Activated naive CD8-positive, alpha-beta T cell treated with anti-CD3 and anti-CD28 coated beads, Interleukin-2, amount 10 ng/mL, durations not matched to agents 7 days and 5 days (primary cell): Measurements from ENCODE around the gene CHRM4. TPM values are rescaled to one million over a fixed set of nuclear protein-coding genes. Genes with fewer than 3 reads are reported as not detected.

Experiments used
- ATAC-seq: fragments of 150-1000 bp; cut with Tn5 transposase; one replicate; pipeline ENCODE4 v1.10.0; 2021; ENCODE audit warnings: low read depth, moderate library complexity
- POLR2A ChIA-PET: fragments of 350-600 bp; sonication (Branson Sonifier 250); formaldehyde crosslinking; loops from one replicate; lab custom pipeline; 2021; ENCODE audit warnings: antibody characterized with exemption; lab: Charles Lee
- DNase-seq: peaks from one replicate; pipeline ENCODE4 v3.0.0; 2021
- H3K27ac Mint-ChIP-seq: one replicate; pipeline ENCODE4 v1.8.0; 2022; ENCODE audit warnings: mild to moderate bottlenecking, mixed read lengths
- H3K27me3 Mint-ChIP-seq: one replicate; pipeline ENCODE4 v1.8.0; 2022; ENCODE audit warnings: mild to moderate bottlenecking, moderate library complexity, mixed read lengths
- H3K36me3 Mint-ChIP-seq: one replicate; pipeline ENCODE4 v1.8.0; 2021; ENCODE audit warnings: mild to moderate bottlenecking, mixed read lengths
- H3K4me1 Mint-ChIP-seq: one replicate; pipeline ENCODE4 v1.8.0; 2021; ENCODE audit warnings: mixed read lengths
- H3K4me3 Mint-ChIP-seq: one replicate; pipeline ENCODE4 v1.8.0; 2022; ENCODE audit warnings: mild to moderate bottlenecking, moderate library complexity, mixed read lengths
- H3K9me3 Mint-ChIP-seq: one replicate; pipeline ENCODE4 v1.8.0; 2021; ENCODE audit warnings: mixed read lengths
- total RNA-seq, 2 experiments: library from RNA; stranded (reverse); gene quantifications; one replicate each; pipeline ENCODE4 v1.2.3, GENCODE V29; 2021

The CHRM4 gene
- total RNA-seq, 2 experiments from 2014 or later = 0.19 to 0.40 TPM

DNA sequence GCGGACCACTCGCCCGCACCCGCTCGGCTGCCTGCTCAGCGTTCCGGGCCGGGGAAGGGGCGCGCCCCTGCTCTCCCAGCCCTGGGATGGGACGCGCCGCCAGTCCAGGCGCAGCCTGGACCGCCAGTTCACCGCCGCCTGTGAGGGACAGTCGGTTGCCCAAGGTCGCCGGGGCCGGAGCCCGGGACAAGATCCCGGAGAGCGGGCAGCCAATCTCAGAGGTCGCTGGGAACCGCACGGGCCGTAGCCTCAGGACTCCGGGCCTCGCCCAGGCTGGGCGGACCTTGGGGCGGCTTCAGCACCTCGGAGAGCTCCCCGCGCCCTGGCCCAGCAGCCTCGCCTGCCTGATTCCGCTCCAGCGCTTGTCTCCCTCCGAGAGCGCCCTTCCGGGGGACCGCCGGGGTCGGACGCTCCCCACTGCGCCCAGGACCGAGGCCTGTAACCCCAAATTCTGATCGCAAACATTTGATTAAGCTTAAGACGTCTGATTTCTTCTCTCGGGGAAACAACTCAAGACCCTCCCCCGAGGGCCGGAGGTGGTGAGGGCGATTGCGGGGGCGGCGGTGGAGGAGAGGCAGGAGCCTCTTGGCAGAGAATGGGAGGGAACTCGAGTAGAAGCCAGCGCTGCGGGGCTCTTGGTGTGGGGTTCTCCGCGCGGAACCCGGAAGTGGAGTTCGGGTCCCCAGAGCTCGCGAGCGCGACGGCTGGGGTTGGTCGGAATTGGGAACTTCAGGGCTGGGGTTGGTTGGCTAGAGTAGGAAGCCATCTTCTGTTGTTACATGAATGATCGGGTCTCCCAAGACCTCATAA, 1.1 kb upstream of the CHRM4 start:
- Mint-ChIP-seq H3K4me3 (peak overlapping the region; percentile 77), H3K36me3 (peaks cover 2% of the 10 kb centered on the region), H3K27ac (peak overlapping the region; percentile 51), H3K9me3 (no peaks in the 10 kb centered on the region), H3K4me1 (peaks cover 18% of the 10 kb centered on the region), H3K27me3 (peaks cover 45% of the 10 kb centered on the region)
- DNase-seq = peak; percentile 92
- POLR2A ChIA-PET = interaction anchor here (1.0 kb wide), 1 partner anchor 31 kb away, joined by 3 read pairs; no protein-coding TSS in a partner anchor
- peak; percentile 87 for ATAC-seq

DNA sequence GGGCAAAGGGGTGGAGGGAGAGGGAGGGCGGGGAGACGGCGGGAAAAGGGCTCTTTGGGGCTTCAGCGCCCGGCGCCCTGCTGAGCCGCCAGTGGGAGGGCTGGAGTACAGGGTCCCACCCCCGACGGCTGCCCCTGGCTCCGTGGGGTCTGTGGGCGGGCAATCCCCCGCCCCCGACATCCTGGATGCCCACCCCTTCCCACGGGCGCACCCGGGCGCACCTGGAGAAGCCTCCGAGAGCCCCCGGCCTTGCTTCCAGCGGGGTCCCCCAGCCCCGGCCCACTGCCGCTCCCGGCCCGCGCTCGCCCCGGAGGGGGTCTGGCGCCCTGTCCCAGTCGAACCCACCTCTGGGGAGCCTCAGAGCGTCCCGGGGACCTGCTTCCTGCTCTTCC, 394 bp downstream of the CHRM4 start:
- no peaks in the 10 kb centered on the region for H3K9me3 Mint-ChIP-seq
- DNase-seq = no peak
- H3K4me3 Mint-ChIP-seq = no peak overlapping the region
- H3K4me1 Mint-ChIP-seq = peaks cover 21% of the 10 kb centered on the region
- H3K36me3 Mint-ChIP-seq = peaks cover 2% of the 10 kb centered on the region
- ATAC-seq = no peak
- H3K27ac Mint-ChIP-seq = no peak overlapping the region
- peaks cover 57% of the 10 kb centered on the region for H3K27me3 Mint-ChIP-seq
- POLR2A ChIA-PET = no interaction called here

DNA sequence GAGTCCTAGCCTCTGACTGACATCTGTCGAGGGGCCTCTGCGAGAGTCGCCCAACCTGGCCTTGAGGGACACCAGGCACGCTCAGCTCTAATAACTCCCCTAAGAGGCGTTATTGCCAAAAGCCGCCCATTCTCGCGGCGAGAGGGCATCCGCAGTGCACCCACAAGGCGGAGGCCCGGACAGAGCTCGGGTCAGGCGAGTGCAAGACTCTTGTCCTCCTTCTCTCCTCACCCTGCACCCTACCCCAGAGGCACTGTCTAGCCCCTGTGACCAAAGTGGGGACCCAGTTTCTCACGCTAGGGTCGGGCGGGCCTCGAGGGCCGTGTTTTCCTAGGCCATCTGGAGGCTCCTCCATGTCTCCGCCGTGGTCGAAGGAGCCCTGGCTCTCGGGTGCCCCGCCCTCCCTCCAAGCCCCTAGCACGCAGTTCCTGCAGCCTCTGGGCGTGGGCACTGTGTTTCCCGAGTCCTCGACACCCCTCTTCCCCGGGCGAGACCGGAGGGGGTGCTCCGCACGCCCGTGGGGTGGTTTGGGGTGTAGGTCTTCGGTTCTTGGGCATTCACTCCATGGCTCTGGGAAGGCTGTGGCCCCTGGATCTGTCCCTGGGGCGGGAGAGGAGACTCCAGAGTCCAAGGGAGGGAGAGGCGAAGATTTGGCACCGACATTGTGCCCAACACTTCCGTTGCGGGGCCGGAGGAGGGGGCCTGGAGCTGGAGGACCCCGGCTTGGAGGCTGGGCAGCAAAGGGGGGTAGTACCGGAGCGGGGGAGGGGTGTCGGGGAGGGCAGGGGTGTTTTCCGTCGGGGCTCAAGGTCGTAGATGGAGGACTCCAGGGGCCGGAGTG, 1.0 kb downstream of the CHRM4 start:
- POLR2A ChIA-PET = no interaction called here
- Mint-ChIP-seq H3K27me3 (peaks cover 58% of the 10 kb centered on the region), H3K9me3 (no peaks in the 10 kb centered on the region), H3K4me3 (peak overlapping the region; percentile 25), H3K36me3 (peaks cover 2% of the 10 kb centered on the region), H3K4me1 (peaks cover 21% of the 10 kb centered on the region), H3K27ac (no peak overlapping the region)
- DNase-seq (no peak), ATAC-seq (no peak)

DNA sequence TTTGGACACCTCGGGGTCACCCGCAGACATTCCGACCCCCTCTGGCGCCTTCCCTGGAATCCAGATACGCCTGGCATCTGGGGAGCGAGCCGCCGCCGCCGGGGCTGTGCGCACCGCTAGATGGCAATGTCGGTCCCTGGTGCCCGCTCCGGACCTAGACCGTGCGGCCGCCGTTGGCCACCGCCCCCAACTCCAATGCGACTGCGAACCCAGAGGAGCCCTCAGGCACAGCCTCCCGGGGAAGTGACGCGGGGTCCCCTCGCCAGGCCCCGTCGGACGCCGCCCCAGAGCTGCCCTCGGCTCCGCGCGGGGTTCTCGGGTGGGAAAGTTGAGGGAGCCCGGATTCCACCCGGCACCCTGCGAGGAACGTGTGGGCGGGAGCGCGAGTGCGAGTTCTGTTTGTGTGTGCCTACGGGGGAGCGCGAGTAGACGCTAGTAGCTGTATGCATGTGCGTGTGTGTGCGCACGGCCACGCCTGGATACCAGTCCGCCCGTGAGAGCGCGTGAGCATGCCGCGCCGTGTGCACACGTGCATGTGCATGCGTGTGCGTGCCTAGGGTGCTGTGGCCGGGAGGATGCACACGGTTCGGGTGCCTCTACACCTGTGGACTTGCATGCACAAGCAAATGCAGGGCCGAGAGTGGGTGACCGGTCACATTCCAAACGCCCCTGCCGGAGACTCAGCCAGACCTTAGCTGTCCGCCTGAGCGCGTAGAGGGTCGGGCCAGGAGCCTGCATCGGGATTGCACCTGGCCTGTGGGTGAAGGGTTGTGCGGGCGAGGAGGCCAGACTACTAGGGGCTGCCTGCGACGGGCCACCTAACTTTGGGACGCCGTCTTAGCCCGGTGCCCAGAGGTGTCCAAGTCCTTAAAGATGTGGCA, 1.9 kb downstream of the CHRM4 start:
- DNase-seq = peak; percentile 74
- H3K36me3 Mint-ChIP-seq = peaks cover 2% of the 10 kb centered on the region
- peaks cover 58% of the 10 kb centered on the region for H3K27me3 Mint-ChIP-seq
- no peak overlapping the region for H3K27ac Mint-ChIP-seq
- ATAC-seq = peak; percentile 26
- H3K4me1 Mint-ChIP-seq = peaks cover 21% of the 10 kb centered on the region
- H3K9me3 Mint-ChIP-seq = no peaks in the 10 kb centered on the region
- POLR2A ChIA-PET = interaction anchor here (0.5 kb wide), 1 partner anchor 1160 kb away, joined by 3 read pairs; no protein-coding TSS in a partner anchor
- peak overlapping the region; percentile 32 for H3K4me3 Mint-ChIP-seq

DNA sequence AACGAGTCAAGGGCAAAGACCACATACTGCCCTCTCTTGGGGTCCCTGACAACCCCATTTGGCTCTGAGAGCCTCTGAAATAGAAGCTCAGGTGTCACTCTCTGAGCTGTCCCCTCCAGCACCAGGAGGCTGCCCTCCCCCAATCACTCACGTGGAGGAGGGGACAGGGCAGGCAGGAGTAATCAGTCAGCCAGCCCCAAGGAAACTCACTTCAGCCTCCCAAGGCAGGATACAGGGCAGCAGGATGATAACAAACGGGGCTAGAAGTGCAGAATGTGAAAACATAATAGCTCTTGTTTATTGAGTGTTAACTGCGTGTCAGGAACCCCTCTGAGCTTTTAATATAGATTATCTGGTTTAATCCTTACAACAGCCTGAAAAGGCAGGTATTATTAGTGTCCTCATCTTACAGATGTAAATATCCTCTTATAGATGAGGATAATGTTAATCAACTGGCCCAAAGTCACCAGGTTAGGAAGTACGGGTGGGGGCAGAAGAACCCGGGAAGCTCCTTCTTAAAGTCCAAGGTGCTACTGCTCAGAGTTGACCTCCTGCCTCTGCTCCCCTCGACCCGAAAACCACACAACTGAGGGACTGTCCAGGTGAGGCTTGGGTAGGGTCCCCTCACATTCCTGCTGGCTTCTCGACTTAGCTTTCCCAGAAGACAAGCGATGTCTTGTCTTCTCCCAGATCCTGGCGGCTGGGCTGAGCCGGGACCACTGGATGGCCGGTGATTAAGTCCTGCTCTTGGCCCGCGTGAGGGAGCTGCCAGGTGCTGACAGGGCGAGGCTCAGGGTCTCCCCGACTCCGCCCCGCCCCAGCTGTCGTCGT, 2.7 kb downstream of the CHRM4 start:
- Mint-ChIP-seq H3K9me3 (no peaks in the 10 kb centered on the region), H3K27ac (no peak overlapping the region), H3K27me3 (peaks cover 56% of the 10 kb centered on the region), H3K4me1 (peaks cover 21% of the 10 kb centered on the region), H3K36me3 (peaks cover 2% of the 10 kb centered on the region), H3K4me3 (no peak overlapping the region)
- POLR2A ChIA-PET = interaction anchor here (0.5 kb wide), 1 partner anchor 1161 kb away, joined by 3 read pairs; no protein-coding TSS in a partner anchor
- DNase-seq = no peak
- no peak for ATAC-seq

DNA sequence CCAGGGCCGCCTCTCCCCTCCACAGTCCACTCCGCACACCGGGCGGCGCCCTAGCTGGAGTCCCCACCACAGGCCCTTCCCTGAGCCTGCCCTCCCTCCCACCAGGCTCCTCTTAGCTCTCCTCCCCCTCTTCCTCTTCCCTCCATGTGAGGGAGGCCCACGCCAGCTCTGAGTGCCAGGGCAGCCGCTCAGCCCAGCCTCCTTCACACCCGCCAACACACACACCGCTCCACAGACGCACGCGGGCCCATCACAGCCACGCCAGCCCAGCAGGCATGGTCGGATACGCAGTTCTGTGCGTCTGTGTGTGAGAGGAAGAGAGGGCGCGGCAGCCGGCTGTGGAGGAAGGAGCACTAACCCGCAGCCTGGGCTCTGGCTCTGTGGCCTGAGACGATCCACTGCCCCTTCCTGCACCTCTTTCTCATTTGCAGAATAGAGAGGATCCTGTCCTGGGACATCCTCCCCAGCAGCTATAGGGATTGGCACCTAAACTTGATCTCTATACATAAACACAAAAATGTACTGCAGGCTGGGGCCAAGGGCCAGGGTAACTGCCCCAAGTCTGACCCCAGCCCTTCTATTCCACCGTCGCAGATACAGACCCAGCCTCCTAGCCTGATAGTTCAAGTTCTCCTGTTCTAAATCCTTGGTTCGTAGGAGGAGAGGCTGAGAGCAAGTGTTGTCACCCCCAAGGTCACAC, 3.5 kb downstream of the CHRM4 start:
- ATAC-seq = peak; percentile 34
- H3K36me3 Mint-ChIP-seq = peaks cover 2% of the 10 kb centered on the region
- DNase-seq = no peak

DNA sequence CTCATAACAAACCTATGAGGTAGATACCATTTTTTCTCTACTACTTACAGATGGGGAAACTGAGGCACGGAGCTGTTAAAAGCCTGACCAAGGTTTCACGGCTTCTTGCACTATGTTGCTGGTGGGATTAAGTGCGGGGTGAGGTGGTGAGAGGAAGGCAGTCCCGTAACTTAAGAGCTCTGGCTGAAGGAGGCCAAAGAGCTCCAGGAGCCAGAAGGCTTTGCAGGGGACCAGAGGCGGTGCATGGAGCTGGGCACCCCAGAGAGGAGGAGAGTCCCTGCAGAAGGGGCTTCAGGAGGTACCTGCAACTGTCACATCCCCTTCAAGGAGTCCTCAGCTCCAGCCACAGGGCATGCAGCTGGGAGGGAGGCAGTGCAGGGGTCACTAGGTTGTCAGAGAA, 4.1 kb downstream of the CHRM4 start:
- Mint-ChIP-seq H3K27ac (no peak overlapping the region), H3K4me1 (peaks cover 14% of the 10 kb centered on the region), H3K27me3 (peaks cover 46% of the 10 kb centered on the region), H3K4me3 (no peak overlapping the region), H3K36me3 (no peaks in the 10 kb centered on the region), H3K9me3 (no peaks in the 10 kb centered on the region)
- ATAC-seq = no peak
- POLR2A ChIA-PET = interaction anchor here (0.9 kb wide), 1 partner anchor 109 kb away, joined by 3 read pairs; no protein-coding TSS in a partner anchor
- no peak for DNase-seq

More for the DNA sequence above, 3.5 kb downstream of the CHRM4 start:
- Mint-ChIP-seq H3K4me1 (peaks cover 19% of the 10 kb centered on the region), H3K27ac (no peak overlapping the region), H3K9me3 (no peaks in the 10 kb centered on the region), H3K4me3 (peak overlapping the region; percentile 61), H3K27me3 (peaks cover 52% of the 10 kb centered on the region)
- POLR2A ChIA-PET = interaction anchor here (0.9 kb wide), 1 partner anchor 110 kb away, joined by 3 read pairs; no protein-coding TSS in a partner anchor

DNA sequence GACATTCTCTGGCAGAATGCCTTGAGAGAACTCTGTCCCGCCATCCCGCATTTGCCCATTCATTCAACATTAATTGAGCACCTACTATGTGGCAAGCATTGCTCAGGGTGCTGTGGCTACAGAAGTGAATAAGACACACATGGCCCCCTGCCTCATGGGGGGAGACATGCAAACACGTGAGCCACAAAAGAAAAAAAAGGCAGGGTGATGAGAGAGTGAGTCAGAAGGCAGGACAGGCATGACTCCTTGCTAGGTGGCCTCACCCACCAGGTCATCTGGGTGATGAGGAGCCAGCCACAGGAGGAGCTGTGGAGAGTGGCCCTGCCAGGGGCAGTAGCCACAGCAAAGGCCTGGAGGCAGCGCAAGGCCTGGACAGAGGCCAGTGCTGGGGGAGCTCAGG, 4.9 kb downstream of the CHRM4 start:
- peaks cover 16% of the 10 kb centered on the region for H3K4me1 Mint-ChIP-seq
- H3K27me3 Mint-ChIP-seq = peaks cover 52% of the 10 kb centered on the region
- H3K27ac Mint-ChIP-seq = no peak overlapping the region
- ATAC-seq (no peak), DNase-seq (no peak)
- POLR2A ChIA-PET = no interaction called here
- no peak overlapping the region for H3K4me3 Mint-ChIP-seq
- H3K36me3 Mint-ChIP-seq = no peaks in the 10 kb centered on the region
- no peaks in the 10 kb centered on the region for H3K9me3 Mint-ChIP-seq

DNA sequence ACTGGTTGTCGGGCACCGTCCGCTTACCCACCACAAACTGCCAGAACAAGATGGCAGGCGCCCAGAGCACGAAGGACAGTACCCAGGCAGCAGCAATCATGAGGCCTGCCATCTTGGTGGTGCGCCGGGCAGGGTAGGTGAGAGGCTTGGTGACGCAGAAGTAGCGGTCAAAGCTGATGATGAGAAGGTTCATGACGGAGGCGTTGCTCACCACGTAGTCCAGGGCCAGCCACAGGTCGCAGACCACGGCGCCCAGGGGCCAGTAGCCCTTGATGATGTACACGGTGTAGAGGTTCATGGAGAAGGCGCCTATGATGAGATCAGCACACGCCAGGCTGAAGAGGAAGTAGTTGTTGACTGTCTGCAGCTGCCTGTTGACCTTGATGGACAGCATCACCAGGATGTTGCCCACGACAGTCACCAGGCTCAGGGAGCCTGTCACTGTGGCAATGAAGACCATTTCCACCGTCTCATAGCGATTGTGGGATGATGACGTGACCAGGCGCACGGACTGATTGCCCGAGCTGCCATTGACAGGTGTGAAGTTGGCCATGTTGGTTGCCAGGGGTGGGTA, 5.5 kb downstream of the CHRM4 start:
- H3K4me1 Mint-ChIP-seq = peaks cover 16% of the 10 kb centered on the region
- POLR2A ChIA-PET = no interaction called here
- H3K27ac Mint-ChIP-seq = no peak overlapping the region
- no peaks in the 10 kb centered on the region for H3K9me3 Mint-ChIP-seq
- H3K27me3 Mint-ChIP-seq = peaks cover 53% of the 10 kb centered on the region
- ATAC-seq (no peak), DNase-seq (no peak)
- no peaks in the 10 kb centered on the region for H3K36me3 Mint-ChIP-seq
- H3K4me3 Mint-ChIP-seq = no peak overlapping the region

DNA sequence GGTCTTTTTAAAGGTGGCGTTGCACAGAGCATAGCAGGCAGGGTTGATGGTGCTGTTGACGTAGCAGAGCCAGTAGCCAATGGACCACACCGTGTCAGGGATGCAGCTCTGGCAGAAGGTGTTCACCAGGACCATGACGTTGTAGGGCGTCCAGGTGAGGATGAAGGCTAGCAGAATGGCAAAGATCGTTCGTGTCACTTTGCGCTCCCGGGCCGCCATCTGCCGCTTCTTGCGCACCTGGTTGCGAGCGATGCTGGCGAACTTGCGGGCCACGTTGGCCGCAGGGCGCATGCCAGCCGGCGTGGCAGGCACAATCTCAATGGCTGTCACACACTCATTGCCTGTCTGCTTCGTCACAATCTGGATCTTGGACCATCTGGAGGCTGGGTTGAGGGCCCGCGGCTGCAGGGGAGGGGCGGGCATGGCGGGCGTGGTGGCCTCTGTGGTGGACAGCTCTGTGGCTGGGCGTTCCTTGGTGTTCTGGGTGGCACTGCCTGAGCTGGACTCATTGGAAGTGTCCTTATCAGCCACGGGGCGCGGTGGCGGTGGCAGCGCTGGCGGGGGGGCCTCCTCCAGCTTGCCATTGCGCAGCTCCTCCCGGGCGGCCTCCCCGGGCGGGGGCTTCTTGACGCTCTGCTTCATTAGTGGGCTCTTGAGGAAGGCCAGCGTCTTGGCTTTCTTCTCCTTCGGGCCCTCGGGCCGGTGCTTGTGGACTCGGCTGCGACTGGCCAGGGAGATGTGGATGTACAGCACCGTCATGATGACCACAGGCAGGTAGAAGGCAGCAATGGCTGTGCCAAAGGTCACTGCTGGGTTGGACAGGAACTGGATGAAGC, 6.2 kb downstream of the CHRM4 start:
- Mint-ChIP-seq H3K4me1 (peaks cover 17% of the 10 kb centered on the region), H3K36me3 (no peaks in the 10 kb centered on the region), H3K4me3 (no peak overlapping the region), H3K27me3 (peaks cover 46% of the 10 kb centered on the region), H3K9me3 (no peaks in the 10 kb centered on the region), H3K27ac (no peak overlapping the region)
- DNase-seq (no peak), ATAC-seq (no peak)
- POLR2A ChIA-PET = no interaction called here
